HG03139 (cell line): ENCODE data around the gene DOHH.

Experiments
- ATAC-seq: cut with Tn5 transposase; IDR thresholded peaks from one replicate; pipeline ENCODE4 v1.9.1; 2021; ENCODE audit not compliant: unreplicated experiment

The DOHH gene

GRCh38 chr19:3443840-3444694 lies 56.4 kb downstream of the DOHH start:
- ATAC-seq = no peak

GRCh38 chr19:3442487-3443071 lies 57.9 kb downstream of the DOHH start:
- no peak for ATAC-seq

- ATAC-seq = no peak
Observed at GRCh38 chr19:3441986-3442329, 58.5 kb downstream of the DOHH start.

GRCh38 chr19:3441089-3441985 lies 59.1 kb downstream of the DOHH start:
- no peak for ATAC-seq
